Skeletal muscle satellite cell (primary cell): Measurements from ENCODE around the gene CDK5R1.
A peak's percentile ranks its signal among the peaks of the same experiment; 100 is the strongest.

Source experiments
- H3K27me3 ChIP-seq: 2 replicates; pipeline ENCODE4 v1.7.0; 2013; ENCODE audit warnings: low read length; ENCODE audit not compliant: control insufficient read depth, insufficient read depth
- H3K36me3 ChIP-seq: 2 replicates; pipeline ENCODE4 v1.7.0; 2013; ENCODE audit warnings: mild to moderate bottlenecking, control low read depth, low read length; ENCODE audit not compliant: insufficient read depth
- H3K4me1 ChIP-seq: 2 replicates; pipeline ENCODE4 v1.7.0; 2013; ENCODE audit warnings: low read length; ENCODE audit not compliant: control insufficient read depth, insufficient read depth
- H3K4me2 ChIP-seq: 2 replicates; pipeline ENCODE4 v1.7.0; 2013; ENCODE audit warnings: mild to moderate bottlenecking, low read length
- H3K4me3 ChIP-seq: 2 replicates; pipeline ENCODE4 v1.7.0; 2013; ENCODE audit warnings: low read length
- H3K9ac ChIP-seq: 2 replicates; pipeline ENCODE4 v1.7.0; 2013; ENCODE audit warnings: mild to moderate bottlenecking, low read depth, low read length, moderate library complexity
- H3K9me3 ChIP-seq: replicated peaks from 2 replicates; pipeline ENCODE4 v1.7.0; 2013; ENCODE audit warnings: mild to moderate bottlenecking, control low read depth, low read length

CDK5R1 gene

GRCh38 chr17:32494621-32495358 lies 8.0 kb downstream of the CDK5R1 start:
- Histone ChIP-seq H3K4me3 (peak overlapping the region; percentile 39), H3K4me2 (peak overlapping the region; percentile 45), H3K9me3 (no peaks in the 10 kb centered on the region), H3K27me3 (no peaks in the 10 kb centered on the region), H3K9ac (no peak overlapping the region), H3K36me3 (peaks cover 4% of the 10 kb centered on the region), H3K4me1 (peaks cover 52% of the 10 kb centered on the region)

GRCh38 chr17:32495359-32496231 lies 8.8 kb downstream of the CDK5R1 start:
- no peaks in the 10 kb centered on the region for H3K36me3 ChIP-seq
- H3K4me2 ChIP-seq = peak overlapping the region; percentile 45
- H3K9ac ChIP-seq = peak overlapping the region; percentile 56
- no peaks in the 10 kb centered on the region for H3K27me3 ChIP-seq
- H3K4me1 ChIP-seq = peaks cover 52% of the 10 kb centered on the region
- H3K9me3 ChIP-seq = no peaks in the 10 kb centered on the region
- H3K4me3 ChIP-seq = peak overlapping the region; percentile 31

DNA sequence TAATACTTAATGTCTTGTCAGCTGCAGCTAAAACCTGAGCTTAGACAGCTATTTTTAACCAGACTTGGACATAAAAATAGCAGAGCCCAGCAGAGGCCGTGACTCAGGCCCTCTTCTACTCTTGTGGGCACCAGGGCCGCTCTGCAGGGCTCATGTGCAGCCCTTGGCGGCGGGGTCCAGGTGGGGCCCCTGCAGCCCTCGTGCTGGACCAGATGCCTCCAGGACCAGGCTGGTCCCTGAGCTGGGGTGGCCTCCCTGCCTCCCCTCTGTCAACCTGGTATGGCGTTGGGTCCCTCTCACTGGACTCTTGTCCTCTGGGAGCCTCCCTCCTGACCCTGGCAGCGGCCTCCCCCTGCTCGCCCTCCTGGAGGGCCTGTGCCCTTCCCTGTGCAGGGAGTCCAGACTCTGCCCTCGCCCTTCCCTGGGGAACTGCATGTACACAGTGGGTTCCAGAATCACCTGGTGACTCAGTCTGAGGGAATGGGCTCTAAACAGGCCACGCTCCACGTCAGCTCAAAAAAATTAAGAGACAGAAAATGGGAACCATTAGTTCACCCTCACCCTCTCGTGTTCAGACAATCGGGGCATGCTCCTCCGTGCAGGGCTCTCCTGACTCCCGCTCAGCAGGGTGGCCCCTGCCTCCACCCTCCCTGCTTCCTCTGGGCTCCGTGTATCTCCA lies 9.7 kb downstream of the CDK5R1 start:
- peak overlapping the region; percentile 27 for H3K4me3 ChIP-seq
- peak overlapping the region; percentile 45 for H3K4me2 ChIP-seq
- H3K4me1 ChIP-seq = peaks cover 52% of the 10 kb centered on the region
- no peaks in the 10 kb centered on the region for H3K27me3 ChIP-seq
- no peaks in the 10 kb centered on the region for H3K9me3 ChIP-seq
- H3K36me3 ChIP-seq = no peaks in the 10 kb centered on the region
- peak overlapping the region; percentile 56 for H3K9ac ChIP-seq

DNA sequence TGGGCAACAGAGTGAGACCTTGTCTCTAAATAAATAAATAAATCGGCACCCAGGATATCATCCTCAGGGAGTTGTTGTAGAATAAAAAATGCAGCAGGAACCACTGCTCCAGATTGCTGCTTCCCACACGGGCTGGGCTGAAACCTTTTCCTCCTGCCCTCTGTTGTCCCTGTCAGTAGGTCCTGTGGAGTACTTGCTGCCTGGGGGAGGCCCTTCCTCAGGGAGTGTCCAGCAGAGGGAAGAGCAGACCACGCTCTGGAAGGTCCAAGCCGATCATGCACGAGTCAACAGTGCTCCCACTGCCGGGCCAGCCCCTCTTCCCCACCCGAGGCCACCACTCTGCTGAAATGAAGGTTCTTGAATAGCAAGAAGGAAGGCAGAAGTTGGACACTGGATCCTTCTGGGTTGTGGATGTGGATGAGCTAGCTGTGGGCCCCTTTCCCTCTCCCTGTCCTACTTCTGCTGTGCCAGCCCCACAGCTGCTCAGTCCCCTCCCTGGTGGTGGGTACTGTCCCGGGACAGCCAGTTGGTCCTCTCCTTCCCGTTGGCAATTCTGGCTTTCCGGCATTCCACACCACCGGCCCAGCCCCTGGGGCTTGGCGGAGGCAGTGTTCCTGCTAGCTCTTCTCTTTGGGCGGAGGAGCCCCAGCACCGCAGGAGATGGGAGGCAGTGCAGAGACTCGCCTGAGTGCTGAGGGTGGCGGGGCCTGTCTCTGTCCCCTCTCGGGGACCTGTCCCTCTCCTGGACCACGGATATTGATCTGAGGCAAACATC lies 10.8 kb downstream of the CDK5R1 start:
- Histone ChIP-seq H3K9me3 (no peaks in the 10 kb centered on the region), H3K36me3 (no peaks in the 10 kb centered on the region), H3K4me1 (peaks cover 49% of the 10 kb centered on the region), H3K4me3 (no peak overlapping the region), H3K9ac (peak overlapping the region; percentile 55), H3K4me2 (peak overlapping the region; percentile 45), H3K27me3 (no peaks in the 10 kb centered on the region)

DNA sequence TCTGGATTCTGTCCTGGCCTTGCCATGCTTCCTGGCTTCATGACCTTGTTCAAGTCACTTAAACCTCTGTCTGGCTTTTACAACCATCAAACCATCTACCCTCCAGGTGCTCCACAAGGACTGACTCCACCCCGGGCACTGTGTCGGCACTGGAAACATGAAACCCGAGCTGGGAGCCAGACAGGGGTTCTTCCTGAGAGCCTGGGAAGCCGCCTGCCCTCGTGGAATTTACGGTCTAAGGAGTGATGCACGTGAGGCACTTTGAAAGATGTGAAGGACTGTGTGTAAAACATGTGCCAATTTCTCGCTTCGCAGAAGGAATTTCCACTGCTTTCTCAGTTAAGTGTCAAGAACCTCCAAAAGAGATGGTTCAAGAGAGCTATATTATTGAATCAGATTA lies 11.6 kb downstream of the CDK5R1 start:
- H3K9me3 ChIP-seq = no peaks in the 10 kb centered on the region

DNA sequence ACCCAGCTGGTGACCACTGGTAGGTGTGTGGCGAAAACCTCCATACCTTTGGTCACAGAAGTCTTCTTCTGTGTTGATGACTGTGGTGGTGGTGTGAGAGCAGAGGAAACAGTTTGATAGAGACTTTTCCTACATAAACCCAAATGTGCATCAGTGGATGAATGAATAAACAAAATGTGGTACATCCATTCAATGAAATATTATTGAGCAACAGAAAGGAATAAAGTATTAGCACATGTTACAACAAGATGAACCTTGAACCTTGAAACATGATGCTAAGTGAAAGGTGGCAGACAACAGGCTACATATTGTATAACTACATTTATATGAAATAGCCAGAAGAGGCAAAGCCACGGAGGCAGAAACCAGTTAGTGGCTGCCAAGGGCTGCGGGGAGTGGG lies 15.2 kb downstream of the CDK5R1 start:
- no peaks in the 10 kb centered on the region for H3K9me3 ChIP-seq
- H3K4me2 ChIP-seq = no peak overlapping the region
- no peaks in the 10 kb centered on the region for H3K36me3 ChIP-seq
- no peak overlapping the region for H3K4me3 ChIP-seq
- H3K27me3 ChIP-seq = no peaks in the 10 kb centered on the region
- H3K4me1 ChIP-seq = peaks cover 49% of the 10 kb centered on the region
- no peak overlapping the region for H3K9ac ChIP-seq

More for the DNA sequence above, 11.6 kb downstream of the CDK5R1 start:
- peak overlapping the region; percentile 55 for H3K9ac ChIP-seq
- no peaks in the 10 kb centered on the region for H3K36me3 ChIP-seq
- peaks cover 57% of the 10 kb centered on the region for H3K4me1 ChIP-seq
- no peak overlapping the region for H3K4me2 ChIP-seq
- H3K27me3 ChIP-seq = no peaks in the 10 kb centered on the region
- H3K4me3 ChIP-seq = no peak overlapping the region

- no peaks in the 10 kb centered on the region for H3K27me3 ChIP-seq
- no peaks in the 10 kb centered on the region for H3K9me3 ChIP-seq
- peak overlapping the region; percentile 67 for H3K4me2 ChIP-seq
- peaks cover 42% of the 10 kb centered on the region for H3K4me1 ChIP-seq
- peak overlapping the region; percentile 5 for H3K4me3 ChIP-seq
- H3K36me3 ChIP-seq = no peaks in the 10 kb centered on the region
- H3K9ac ChIP-seq = peak overlapping the region; percentile 31
These were observed 15.9 kb downstream of the CDK5R1 start for GRCh38 chr17:32502710-32503109.

- Histone ChIP-seq H3K27me3 (no peaks in the 10 kb centered on the region), H3K9me3 (no peaks in the 10 kb centered on the region), H3K4me1 (peaks cover 34% of the 10 kb centered on the region), H3K4me2 (peak overlapping the region; percentile 67), H3K36me3 (no peaks in the 10 kb centered on the region), H3K4me3 (peak overlapping the region; percentile 53), H3K9ac (peak overlapping the region; percentile 61)
These were observed 16.7 kb downstream of the CDK5R1 start for GRCh38 chr17:32503251-32504165.

DNA sequence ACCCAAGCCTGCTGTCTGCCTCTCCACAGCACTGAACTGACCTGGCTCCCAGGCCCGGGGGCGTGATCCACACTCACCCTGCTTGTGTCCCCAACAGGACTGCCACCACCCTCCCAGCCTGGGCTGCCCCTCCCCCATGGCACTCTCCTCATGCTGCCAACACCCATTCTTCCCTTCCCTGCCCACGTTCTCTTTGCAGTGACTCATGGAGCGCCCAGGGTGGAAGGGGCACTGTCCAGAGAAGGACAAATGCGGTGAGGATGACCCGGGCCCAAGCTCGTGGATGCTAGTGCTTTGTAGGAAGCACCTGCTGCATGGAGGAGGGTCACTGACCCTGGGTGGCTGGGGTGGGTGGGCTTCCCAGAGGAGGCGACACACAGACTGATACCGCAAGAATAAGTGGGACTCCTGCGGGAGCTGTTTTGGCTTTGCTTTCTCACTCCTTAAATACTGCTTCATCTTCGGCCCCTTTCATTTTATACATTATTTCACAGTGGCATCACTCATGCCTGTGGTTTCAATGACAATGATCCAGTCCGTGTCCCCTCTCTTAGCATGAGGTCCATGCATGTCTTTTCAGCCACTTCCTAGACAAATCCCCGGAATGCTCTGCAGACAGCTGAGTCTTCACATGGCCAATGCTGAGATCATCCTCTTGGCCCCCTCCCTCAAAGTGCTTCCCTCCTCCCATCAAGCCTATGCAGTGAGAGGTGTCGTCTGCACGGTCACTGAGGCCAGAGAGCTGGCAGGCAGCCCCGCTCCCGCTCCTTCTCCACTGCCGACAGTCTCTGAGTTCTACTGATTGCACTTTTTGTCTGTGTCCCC lies 17.6 kb downstream of the CDK5R1 start:
- Histone ChIP-seq H3K4me2 (peak overlapping the region; percentile 67), H3K9ac (peak overlapping the region; percentile 61), H3K4me3 (peak overlapping the region; percentile 53), H3K36me3 (no peaks in the 10 kb centered on the region), H3K4me1 (peaks cover 32% of the 10 kb centered on the region), H3K9me3 (no peaks in the 10 kb centered on the region), H3K27me3 (no peaks in the 10 kb centered on the region)
